GM21529 (cell line): ENCODE measurements around the gene STAT4.
A peak's percentile ranks its signal among the peaks of the same experiment; 100 is the strongest.

Experiments
- ATAC-seq: cut with Tn5 transposase; IDR thresholded peaks from one replicate; pipeline ENCODE4 v1.9.1; 2021; ENCODE audit not compliant: unreplicated experiment

Gene STAT4

GRCh38 chr2:191086706-191087105 lies 64.1 kb downstream of the STAT4 start:
- ATAC-seq, result no peak

- no peak for ATAC-seq
Observed at GRCh38 chr2:191083540-191083939, 67.3 kb downstream of the STAT4 start.

- ATAC-seq, result no peak
Observed at GRCh38 chr2:191082321-191082720, 68.5 kb downstream of the STAT4 start.

- no peak for ATAC-seq
Observed at GRCh38 chr2:191081411-191082155, 69.2 kb downstream of the STAT4 start.

GRCh38 chr2:191078165-191078867 lies 72.5 kb downstream of the STAT4 start:
- no peak for ATAC-seq

- no peak for ATAC-seq
Observed at GRCh38 chr2:191070276-191070675, 80.5 kb downstream of the STAT4 start.

- ATAC-seq, result no peak
Observed at GRCh38 chr2:191069606-191070005, 81.2 kb downstream of the STAT4 start.

- no peak for ATAC-seq
Observed at GRCh38 chr2:191066919-191067233, 83.9 kb downstream of the STAT4 start.

GRCh38 chr2:191066197-191066918 lies 84.4 kb downstream of the STAT4 start:
- no peak for ATAC-seq

- no peak for ATAC-seq
Observed at GRCh38 chr2:191065785-191066184, 85.0 kb downstream of the STAT4 start.

GRCh38 chr2:191064590-191064989 lies 86.2 kb downstream of the STAT4 start:
- ATAC-seq, result no peak

GRCh38 chr2:191063584-191063983 lies 87.2 kb downstream of the STAT4 start:
- no peak for ATAC-seq

- ATAC-seq, result no peak
Observed at GRCh38 chr2:191061381-191061980, 89.3 kb downstream of the STAT4 start.

GRCh38 chr2:191059308-191059707 lies 91.5 kb downstream of the STAT4 start:
- no peak for ATAC-seq

- ATAC-seq, result no peak
Observed at GRCh38 chr2:191056228-191056627, 94.6 kb downstream of the STAT4 start.

- ATAC-seq, result no peak
Observed at GRCh38 chr2:191053256-191053655, 97.5 kb downstream of the STAT4 start.

GRCh38 chr2:191051825-191052778 lies 98.7 kb downstream of the STAT4 start:
- ATAC-seq, result peak; percentile 55

GRCh38 chr2:191051177-191051576 lies 99.6 kb downstream of the STAT4 start:
- no peak for ATAC-seq

- no peak for ATAC-seq
Observed at GRCh38 chr2:191050640-191050987, 100.2 kb downstream of the STAT4 start.
